HG02763 (cell line): Measurements from ENCODE around the gene CDV3.

Source experiments
- ATAC-seq: cut with Tn5 transposase; IDR thresholded peaks from one replicate; pipeline ENCODE4 v1.9.1; 2021; ENCODE audit warnings: mild to moderate bottlenecking, moderate library complexity; ENCODE audit not compliant: unreplicated experiment

Gene CDV3

GRCh38 chr3:133568294-133569014 is 5.0 kb upstream of the CDV3 start:
- no peak for ATAC-seq

GRCh38 chr3:133570139-133570936 is 3.1 kb upstream of the CDV3 start:
- no peak for ATAC-seq

- ATAC-seq = no peak
These were observed 2.6 kb upstream of the CDV3 start for GRCh38 chr3:133570937-133571320.

GRCh38 chr3:133572158-133573053 is 1.1 kb upstream of the CDV3 start:
- peak; percentile 16 for ATAC-seq

GRCh38 chr3:133573054-133573628 is 345 bp upstream of the CDV3 start:
- ATAC-seq = peak; percentile 78

GRCh38 chr3:133574260-133574881 is 885 bp downstream of the CDV3 start:
- peak; percentile 27 for ATAC-seq

GRCh38 chr3:133575086-133575485 is 1.6 kb downstream of the CDV3 start:
- ATAC-seq = no peak

- ATAC-seq = no peak
These were observed 2.7 kb downstream of the CDV3 start for GRCh38 chr3:133576169-133576568.

- no peak for ATAC-seq
These were observed 5.2 kb downstream of the CDV3 start for GRCh38 chr3:133578548-133579191.

GRCh38 chr3:133583396-133583795 is 9.9 kb downstream of the CDV3 start:
- no peak for ATAC-seq

GRCh38 chr3:133588035-133588434 is 14.5 kb downstream of the CDV3 start:
- no peak for ATAC-seq

GRCh38 chr3:133588784-133589465 is 15.4 kb downstream of the CDV3 start:
- no peak for ATAC-seq

GRCh38 chr3:133589503-133589902 is 16.0 kb downstream of the CDV3 start:
- ATAC-seq = no peak

GRCh38 chr3:133591271-133591742 is 17.8 kb downstream of the CDV3 start:
- no peak for ATAC-seq

GRCh38 chr3:133592843-133593242 is 19.4 kb downstream of the CDV3 start:
- no peak for ATAC-seq

- ATAC-seq = no peak
These were observed 19.8 kb downstream of the CDV3 start for GRCh38 chr3:133593243-133593642.

- no peak for ATAC-seq
These were observed 21.9 kb downstream of the CDV3 start for GRCh38 chr3:133595341-133595740.

- ATAC-seq = no peak
These were observed 24.9 kb downstream of the CDV3 start for GRCh38 chr3:133598405-133598804.

GRCh38 chr3:133599280-133599679 is 25.8 kb downstream of the CDV3 start:
- no peak for ATAC-seq
